A549 (cell line): ENCODE results near the gene SPRR2E. TPM values are rescaled to one million over a fixed set of nuclear protein-coding genes. Genes with fewer than 3 reads are reported as not detected.

Experiments
- ATAC-seq, 2 experiments: fragments of 200-7000 bp in 1 of 2; fragments of >200 bp in 1 of 2; cut with Nextera tagmentation in 1 of 2; cut with Tn5 transposase in 1 of 2; 3 replicates each; pipeline versions ENCODE4 v1.8.0 to v1.9.1; 2018 to 2020; ENCODE audit warnings: mild to moderate bottlenecking in 1 of 2, moderate library complexity in 1 of 2
- CTCF ChIA-PET: fragments of 300-600 bp; sonication (Branson Sonifier 250); formaldehyde crosslinking; extraction: SDS; loops from one replicate; lab custom pipeline; 2021; ENCODE audit warnings: antibody characterized with exemption, inconsistent platforms; lab: Yijun Ruan, JAX
- POLR2A ChIA-PET: fragments of 350-600 bp; formaldehyde crosslinking; extraction: SDS; loops from one replicate; lab custom pipeline; 2021; ENCODE audit warnings: antibody characterized with exemption, inconsistent platforms; lab: Yijun Ruan, JAX
- DNase-seq, 2 experiments: peaks; one replicate each; pipeline versions ENCODE4 v3.0.0 to v3.0.0-alpha.2; 2011 to 2016; ENCODE audit warnings: low read depth in 1 of 2, low spot score in 1 of 2
- FAIRE-seq: peaks from 2 replicates; lab custom pipeline; 2011; peaks lifted over from hg19 to GRCh38; lab: Jason Lieb, UNC
- H3K27ac ChIP-seq, 2 experiments: fragments of >200 bp; sonication (Bioruptor Twin); formaldehyde crosslinking; 3 replicates each; pipeline ENCODE4 v1.5.1; 2016 to 2017
- H3K4me1 ChIP-seq: fragments of >200 bp; sonication (Bioruptor Twin); formaldehyde crosslinking; 3 replicates; pipeline ENCODE4 v1.6.1; 2016
- H3K4me2 ChIP-seq: fragments of >200 bp; sonication (Bioruptor Twin); formaldehyde crosslinking; 3 replicates; pipeline ENCODE4 v1.6.1; 2016
- H3K4me3 ChIP-seq: fragments of >200 bp; sonication (Bioruptor Twin); formaldehyde crosslinking; 3 replicates; pipeline ENCODE4 v1.5.1; 2016
- H3K9me3 ChIP-seq: fragments of >200 bp; sonication (Bioruptor Twin); formaldehyde crosslinking; 3 replicates; pipeline ENCODE4 v1.6.1; 2016
- CBX2 ChIP-seq: fragments of 200-600 bp; sonication (generic); IDR thresholded peaks from 2 replicates; pipeline ENCODE4 v1.6.1; 2016; ENCODE audit warnings: low read depth, mild to moderate bottlenecking, borderline replicate concordance
- CBX8 ChIP-seq: fragments of 200-600 bp; sonication (generic); IDR thresholded peaks from 2 replicates; pipeline ENCODE4 v1.6.1; 2016
- CEBPB ChIP-seq, 2 experiments: fragments of >200 bp in 1 of 2; sonication (Bioruptor Twin) in 1 of 2; formaldehyde crosslinking in 1 of 2; IDR thresholded peaks; 2 replicates each; pipeline ENCODE4 v1.6.1; 2012 to 2016
- CHD4 ChIP-seq: fragments of 200-600 bp; sonication (generic); IDR thresholded peaks from 2 replicates; pipeline ENCODE4 v1.6.1; 2016; ENCODE audit warnings: antibody characterized with exemption, mild to moderate bottlenecking, borderline replicate concordance
- EHF ChIP-seq: fragments of 250-450 bp; sonication (Bioruptor Pico); IDR thresholded peaks from 2 replicates; pipeline ENCODE4 v1.5.0; 2020; ENCODE audit warnings: mild to moderate bottlenecking
- ELK1 ChIP-seq: fragments of 150-350 bp; IDR thresholded peaks from 2 replicates; pipeline ENCODE4 v1.6.1; 2014; ENCODE audit warnings: low read depth, mild to moderate bottlenecking, low read length
- EP300 ChIP-seq, 2 experiments: fragments of >200 bp; sonication (Bioruptor Twin); formaldehyde crosslinking; IDR thresholded peaks; 2 replicates in 1 of 2; 3 replicates in 1 of 2; pipeline ENCODE4 v1.6.1; 2016 to 2017
- FOSB ChIP-seq: fragments of 250-450 bp; sonication (Bioruptor Pico); IDR thresholded peaks from 2 replicates; pipeline ENCODE4 v1.5.0; 2020; ENCODE audit warnings: mild to moderate bottlenecking, moderate library complexity
- FOXS1 ChIP-seq: fragments of 250-450 bp; sonication (Bioruptor Pico); IDR thresholded peaks from 2 replicates; pipeline ENCODE4 v1.5.0; 2020; ENCODE audit warnings: mild to moderate bottlenecking, moderate library complexity
- HOXA7 ChIP-seq: fragments of 250-450 bp; sonication (Bioruptor Pico); IDR thresholded peaks from 2 replicates; pipeline ENCODE4 v1.5.0; 2020; ENCODE audit warnings: mild to moderate bottlenecking, moderate library complexity
- HOXB13 ChIP-seq: fragments of 250-450 bp; sonication (Bioruptor Pico); IDR thresholded peaks from 2 replicates; pipeline ENCODE4 v1.5.0; 2020; ENCODE audit warnings: low read depth, mild to moderate bottlenecking, moderate library complexity
- JUN ChIP-seq, 2 experiments: fragments of >200 bp; sonication (Bioruptor Twin); formaldehyde crosslinking; IDR thresholded peaks; 2 replicates in 1 of 2; 3 replicates in 1 of 2; pipeline ENCODE4 v1.6.1; 2016 to 2017
- JUNB ChIP-seq: fragments of >200 bp; sonication (Bioruptor Twin); formaldehyde crosslinking; IDR thresholded peaks from 2 replicates; pipeline ENCODE4 v1.6.1; 2016
- KDM1A ChIP-seq: fragments of 200-600 bp; sonication (generic); IDR thresholded peaks from 2 replicates; pipeline ENCODE4 v1.6.1; 2016; ENCODE audit warnings: low read depth, mild to moderate bottlenecking
- NFE2L2 ChIP-seq: fragments of 150-350 bp; conservative IDR thresholded peaks from 2 replicates; pipeline ENCODE4 v1.6.1; 2014; ENCODE audit warnings: low read length
- NPAS2 ChIP-seq: fragments of 250-450 bp; sonication (Bioruptor Pico); IDR thresholded peaks from 2 replicates; pipeline ENCODE4 v1.8.0; 2022; ENCODE audit warnings: mild to moderate bottlenecking, moderate library complexity, borderline replicate concordance
- POLR2A ChIP-seq: IDR thresholded peaks from 2 replicates; pipeline ENCODE4 v1.6.1; 2012; ENCODE audit warnings: mild to moderate bottlenecking, low read length
- RARB ChIP-seq: fragments of 250-450 bp; sonication (Bioruptor Pico); IDR thresholded peaks from 2 replicates; pipeline ENCODE4 v1.8.0; 2021; ENCODE audit warnings: mild to moderate bottlenecking, moderate library complexity
- SREBF2 ChIP-seq: fragments of 450-650 bp; IDR thresholded peaks from 2 replicates; pipeline ENCODE4 v1.6.1; 2014; ENCODE audit warnings: mild to moderate bottlenecking, moderate library complexity
- ZNF302 ChIP-seq: fragments of 250-450 bp; sonication (Bioruptor Pico); IDR thresholded peaks from 2 replicates; pipeline ENCODE4 v1.9.0; 2021; ENCODE audit warnings: inconsistent platforms, mild to moderate bottlenecking, moderate library complexity
- WGBS: methylation state at CpG from one replicate; pipeline ENCODE4 v1.1.6; 2017; ENCODE audit errors: missing lambda C conversion rate; 5-methylcytosine and 5-hydroxymethylcytosine counted together
- polyA plus RNA-seq, 4 experiments: library from polyadenylated mRNA; depleted of rRNA in 3 of 4; stranded (reverse); fragments of >200 nt; fragmentation: RNase III in 1 of 4; extraction: RNeasy Plus Mini Kit Qiagen cat#74134 plus additional on column Dnase treatment in 1 of 4; gene quantifications; 2 replicates in 3 of 4; 3 replicates in 1 of 4; pipeline ENCODE4 v1.2.3, GENCODE V29; 2011 to 2017
- TF ChIP-seq, protein P1 (sequence below): fragments of >200 bp; sonication (Bioruptor Twin); formaldehyde crosslinking; IDR thresholded peaks from 3 replicates; pipeline ENCODE4 v1.5.1; 2016
- TF ChIP-seq, protein P2 (sequence below): fragments of 200-600 bp; sonication (generic); IDR thresholded peaks from 2 replicates; pipeline ENCODE4 v1.6.1; 2016; ENCODE audit warnings: antibody characterized with exemption, mild to moderate bottlenecking, moderate library complexity
- TF ChIP-seq, protein P3 (sequence below): fragments of >200 bp; sonication (Bioruptor Twin); formaldehyde crosslinking; IDR thresholded peaks from 2 replicates; pipeline ENCODE4 v1.6.1; 2016

Gene SPRR2E
- polyA plus RNA-seq, 2 of the 4 experiments (the other 2 are of a cell fraction), result not detected

- POLR2A ChIA-PET, result no interaction called here
- no peak for DNase-seq
- no peaks in the 10 kb centered on the region for H3K9me3 ChIP-seq
- H3K4me2 ChIP-seq, result no peak overlapping the region
- no peak overlapping the region for H3K27ac ChIP-seq
- CTCF ChIA-PET, result interaction anchor here (1.3 kb wide), 1 partner anchor 12 kb away, joined by 3 read pairs; no protein-coding TSS in a partner anchor
- ATAC-seq, result no peak
- FAIRE-seq, result no peak
- TF ChIP-seq, protein P1, sequence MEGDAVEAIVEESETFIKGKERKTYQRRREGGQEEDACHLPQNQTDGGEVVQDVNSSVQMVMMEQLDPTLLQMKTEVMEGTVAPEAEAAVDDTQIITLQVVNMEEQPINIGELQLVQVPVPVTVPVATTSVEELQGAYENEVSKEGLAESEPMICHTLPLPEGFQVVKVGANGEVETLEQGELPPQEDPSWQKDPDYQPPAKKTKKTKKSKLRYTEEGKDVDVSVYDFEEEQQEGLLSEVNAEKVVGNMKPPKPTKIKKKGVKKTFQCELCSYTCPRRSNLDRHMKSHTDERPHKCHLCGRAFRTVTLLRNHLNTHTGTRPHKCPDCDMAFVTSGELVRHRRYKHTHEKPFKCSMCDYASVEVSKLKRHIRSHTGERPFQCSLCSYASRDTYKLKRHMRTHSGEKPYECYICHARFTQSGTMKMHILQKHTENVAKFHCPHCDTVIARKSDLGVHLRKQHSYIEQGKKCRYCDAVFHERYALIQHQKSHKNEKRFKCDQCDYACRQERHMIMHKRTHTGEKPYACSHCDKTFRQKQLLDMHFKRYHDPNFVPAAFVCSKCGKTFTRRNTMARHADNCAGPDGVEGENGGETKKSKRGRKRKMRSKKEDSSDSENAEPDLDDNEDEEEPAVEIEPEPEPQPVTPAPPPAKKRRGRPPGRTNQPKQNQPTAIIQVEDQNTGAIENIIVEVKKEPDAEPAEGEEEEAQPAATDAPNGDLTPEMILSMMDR, result no peak
- no peak for TF ChIP-seq EP300 (IDR thresholded peaks at IDR 0.05)
- no peak for TF ChIP-seq HOXB13 (CRISPR knock-in tag)
- no peak for TF ChIP-seq POLR2A
- TF ChIP-seq ZNF302 (CRISPR knock-in tag), result no peak
- no peak for TF ChIP-seq NFE2L2
- TF ChIP-seq JUNB, result no peak
- TF ChIP-seq, protein P2, sequence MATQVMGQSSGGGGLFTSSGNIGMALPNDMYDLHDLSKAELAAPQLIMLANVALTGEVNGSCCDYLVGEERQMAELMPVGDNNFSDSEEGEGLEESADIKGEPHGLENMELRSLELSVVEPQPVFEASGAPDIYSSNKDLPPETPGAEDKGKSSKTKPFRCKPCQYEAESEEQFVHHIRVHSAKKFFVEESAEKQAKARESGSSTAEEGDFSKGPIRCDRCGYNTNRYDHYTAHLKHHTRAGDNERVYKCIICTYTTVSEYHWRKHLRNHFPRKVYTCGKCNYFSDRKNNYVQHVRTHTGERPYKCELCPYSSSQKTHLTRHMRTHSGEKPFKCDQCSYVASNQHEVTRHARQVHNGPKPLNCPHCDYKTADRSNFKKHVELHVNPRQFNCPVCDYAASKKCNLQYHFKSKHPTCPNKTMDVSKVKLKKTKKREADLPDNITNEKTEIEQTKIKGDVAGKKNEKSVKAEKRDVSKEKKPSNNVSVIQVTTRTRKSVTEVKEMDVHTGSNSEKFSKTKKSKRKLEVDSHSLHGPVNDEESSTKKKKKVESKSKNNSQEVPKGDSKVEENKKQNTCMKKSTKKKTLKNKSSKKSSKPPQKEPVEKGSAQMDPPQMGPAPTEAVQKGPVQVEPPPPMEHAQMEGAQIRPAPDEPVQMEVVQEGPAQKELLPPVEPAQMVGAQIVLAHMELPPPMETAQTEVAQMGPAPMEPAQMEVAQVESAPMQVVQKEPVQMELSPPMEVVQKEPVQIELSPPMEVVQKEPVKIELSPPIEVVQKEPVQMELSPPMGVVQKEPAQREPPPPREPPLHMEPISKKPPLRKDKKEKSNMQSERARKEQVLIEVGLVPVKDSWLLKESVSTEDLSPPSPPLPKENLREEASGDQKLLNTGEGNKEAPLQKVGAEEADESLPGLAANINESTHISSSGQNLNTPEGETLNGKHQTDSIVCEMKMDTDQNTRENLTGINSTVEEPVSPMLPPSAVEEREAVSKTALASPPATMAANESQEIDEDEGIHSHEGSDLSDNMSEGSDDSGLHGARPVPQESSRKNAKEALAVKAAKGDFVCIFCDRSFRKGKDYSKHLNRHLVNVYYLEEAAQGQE, result no peak
- TF ChIP-seq HOXA7, result no peak
- no peak for TF ChIP-seq RARB (CRISPR knock-in tag)
- TF ChIP-seq, protein P3, sequence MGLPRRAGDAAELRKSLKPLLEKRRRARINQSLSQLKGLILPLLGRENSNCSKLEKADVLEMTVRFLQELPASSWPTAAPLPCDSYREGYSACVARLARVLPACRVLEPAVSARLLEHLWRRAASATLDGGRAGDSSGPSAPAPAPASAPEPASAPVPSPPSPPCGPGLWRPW, result no peak
- TF ChIP-seq ELK1, result no peak
- TF ChIP-seq CBX2, result no peak
- TF ChIP-seq CHD4, result no peak
- H3K4me1 ChIP-seq, result no peaks in the 10 kb centered on the region
- no peak overlapping the region for H3K4me3 ChIP-seq
Observed at GRCh38 chr1:153095764-153096163, 1.4 kb upstream of the SPRR2E start.

DNA sequence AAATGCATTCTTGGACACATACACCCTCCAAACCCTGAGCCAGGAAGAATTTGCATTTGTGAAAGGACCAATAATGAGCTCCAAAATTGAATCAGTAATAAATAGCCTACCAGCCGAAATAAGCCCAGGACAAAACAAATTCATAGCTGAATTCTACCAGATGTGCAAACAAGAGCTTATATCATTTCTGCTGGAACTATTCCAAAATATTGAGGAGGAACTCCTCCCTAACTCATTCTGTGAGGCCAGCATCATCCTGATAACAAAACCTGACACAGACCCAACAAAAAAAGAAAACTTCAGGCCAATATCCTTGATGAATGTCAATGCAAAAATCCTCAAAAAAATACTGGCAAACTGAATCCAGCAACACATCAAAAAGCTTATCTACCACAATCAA, 6.7 kb downstream of the SPRR2E start:
- FAIRE-seq (no peak), DNase-seq (no peak)
- CTCF ChIA-PET, result no interaction called here
- TF ChIP-seq SREBF2 (no peak), HOXA7 (no peak), CHD4 (no peak), CEBPB (IDR thresholded peaks at IDR 0.05) (no peak), JUN (IDR thresholded peaks at IDR 0.05) (no peak), JUNB (no peak), FOSB (CRISPR knock-in tag) (no peak)
- TF ChIP-seq, all 56 proteins: peak for 0
- WGBS, result 0% methylated on average over 1 of the region's 1 CpG
- Histone ChIP-seq H3K9me3 (no peaks in the 10 kb centered on the region), H3K27ac (no peak overlapping the region), H3K4me2 (no peak overlapping the region), H3K4me1 (no peaks in the 10 kb centered on the region), H3K4me3 (no peak overlapping the region)
- ATAC-seq, result no peak
- POLR2A ChIA-PET, result no interaction called here

- ChIA-PET POLR2A (no interaction called here), CTCF (no interaction called here)
- H3K4me3 ChIP-seq, result no peak overlapping the region
- H3K4me1 ChIP-seq, result no peaks in the 10 kb centered on the region
- DNase-seq (no peak), ATAC-seq (no peak), FAIRE-seq (no peak)
- no peak overlapping the region for H3K4me2 ChIP-seq
- H3K27ac ChIP-seq, result no peak overlapping the region
- 13% methylated on average over 3 of the region's 3 CpGs for WGBS
- no peaks in the 10 kb centered on the region for H3K9me3 ChIP-seq
- TF ChIP-seq NPAS2 (CRISPR knock-in tag) (no peak), KDM1A (no peak), CBX8 (no peak), FOXS1 (no peak), ELK1 (no peak), EP300 (IDR thresholded peaks at IDR 0.05) (no peak), EHF (CRISPR knock-in tag) (no peak)
- TF ChIP-seq, protein P2, result no peak
Observed at GRCh38 chr1:153081736-153082135, 12.6 kb downstream of the SPRR2E start.
